Measurements from ENCODE around the gene RIN1. TPM values are rescaled to one million over a fixed set of nuclear protein-coding genes. Genes with fewer than 3 reads are reported as not detected.

Gene RIN1
- total and polyA plus RNA-seq, 8 donors: 1.7 to 10.2 (median 3.5) TPM

DNA sequence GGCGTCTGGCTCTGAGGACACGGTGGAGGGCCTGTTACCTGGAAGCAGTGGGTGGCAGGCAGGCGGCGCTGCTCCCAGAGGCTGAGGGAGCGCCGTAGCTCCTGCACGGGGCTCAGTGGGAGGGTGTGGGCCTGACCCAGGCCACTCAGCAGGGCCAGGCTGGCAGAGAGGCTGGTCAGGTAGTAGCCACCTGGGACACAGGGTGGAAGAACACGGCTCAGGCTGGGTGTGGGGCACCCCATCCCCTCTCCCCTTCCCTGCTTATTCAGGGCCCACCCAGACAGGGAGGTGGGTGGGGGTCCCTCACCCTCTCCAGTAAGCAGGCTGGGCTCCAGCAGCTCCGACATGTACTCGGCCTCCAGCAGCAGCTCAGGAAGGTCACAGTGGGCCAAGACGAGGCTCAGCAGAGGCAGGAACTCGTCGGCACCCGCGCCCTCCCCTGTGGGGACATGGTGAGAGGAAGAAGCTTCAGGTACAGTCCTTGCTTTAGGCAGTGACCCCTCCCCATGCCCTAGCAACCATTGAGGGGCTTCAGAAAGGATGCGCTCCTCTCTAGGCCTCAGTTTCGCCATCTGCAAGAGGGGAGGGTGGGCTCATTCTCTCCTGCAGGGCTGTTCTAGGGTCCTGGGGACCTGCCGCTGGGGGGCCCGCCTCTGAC lies 2.9 kb downstream of the RIN1 start:
- Histone ChIP-seq H3K9me3 (no peaks in the 10 kb centered on the region), H3K27me3 (no peaks in the 10 kb centered on the region), H3K27ac (no peak overlapping the region), H3K4me1 (peaks cover 22 to 42% of the 10 kb centered on the region in 2 donors), H3K36me3 (peaks cover 0 to 41% of the 10 kb centered on the region in 2 donors), H3K4me3 (no peak overlapping the region)
- no peak for TF ChIP-seq CTCF (IDR thresholded peaks at IDR 0.05)
- intact Hi-C loops (cut with DNase I): no loop called here
- DNase-seq (peak in 1 of 4 donors; percentile 54), ATAC-seq (no peak)

DNA sequence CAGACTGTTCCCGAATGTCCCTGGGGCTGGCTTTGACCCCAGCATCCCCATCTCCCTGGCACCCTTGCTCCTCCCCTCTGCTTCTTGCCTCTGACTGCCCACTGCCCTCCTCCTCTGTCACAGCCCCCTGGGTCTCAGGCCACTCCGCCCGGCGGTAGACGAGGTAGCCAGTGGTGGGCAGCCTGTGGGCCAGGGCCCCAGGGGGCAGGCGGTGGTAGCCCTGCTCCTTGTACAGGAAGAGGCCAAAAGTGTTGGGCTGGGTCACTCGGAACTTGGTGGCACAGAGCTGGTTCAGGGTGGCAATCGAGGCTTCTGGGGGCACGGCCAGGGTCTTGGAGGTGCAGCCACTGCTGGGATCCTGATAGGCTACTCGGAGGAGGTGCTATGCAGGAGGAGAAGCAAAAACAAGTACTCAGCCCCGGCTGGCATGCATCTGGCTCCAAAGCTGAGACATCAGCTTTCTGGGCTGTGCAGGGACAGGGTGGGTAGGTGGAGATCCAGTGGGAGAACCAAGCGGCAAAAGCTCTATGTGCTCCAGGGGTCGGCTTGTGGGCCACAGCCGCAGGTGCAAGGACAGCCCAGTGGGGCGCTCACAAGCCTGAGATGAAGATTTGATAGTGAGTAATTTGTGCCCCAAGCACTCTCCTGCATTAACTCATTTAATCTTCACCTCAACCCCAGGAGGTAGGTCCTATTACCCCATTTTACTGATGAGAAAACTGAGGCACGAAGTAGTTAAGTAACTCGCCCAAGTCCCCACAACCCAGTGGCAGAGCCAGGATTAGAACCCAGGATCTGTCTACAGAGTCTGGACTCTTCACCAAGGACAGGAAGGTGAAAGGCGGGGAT lies 3.6 kb downstream of the RIN1 start:
- Histone ChIP-seq H3K27me3 (no peaks in the 10 kb centered on the region), H3K4me3 (no peak overlapping the region), H3K27ac (no peak overlapping the region), H3K36me3 (peaks cover 0 to 34% of the 10 kb centered on the region in 2 donors), H3K9me3 (no peaks in the 10 kb centered on the region), H3K4me1 (peaks cover 29 to 48% of the 10 kb centered on the region in 2 donors)
- DNase-seq (peak in 2 of 4 donors; percentile 26 to 51), ATAC-seq (no peak)
- intact Hi-C loops (cut with DNase I): no loop called here
- no peak for TF ChIP-seq CTCF (IDR thresholded peaks at IDR 0.05)

DNA sequence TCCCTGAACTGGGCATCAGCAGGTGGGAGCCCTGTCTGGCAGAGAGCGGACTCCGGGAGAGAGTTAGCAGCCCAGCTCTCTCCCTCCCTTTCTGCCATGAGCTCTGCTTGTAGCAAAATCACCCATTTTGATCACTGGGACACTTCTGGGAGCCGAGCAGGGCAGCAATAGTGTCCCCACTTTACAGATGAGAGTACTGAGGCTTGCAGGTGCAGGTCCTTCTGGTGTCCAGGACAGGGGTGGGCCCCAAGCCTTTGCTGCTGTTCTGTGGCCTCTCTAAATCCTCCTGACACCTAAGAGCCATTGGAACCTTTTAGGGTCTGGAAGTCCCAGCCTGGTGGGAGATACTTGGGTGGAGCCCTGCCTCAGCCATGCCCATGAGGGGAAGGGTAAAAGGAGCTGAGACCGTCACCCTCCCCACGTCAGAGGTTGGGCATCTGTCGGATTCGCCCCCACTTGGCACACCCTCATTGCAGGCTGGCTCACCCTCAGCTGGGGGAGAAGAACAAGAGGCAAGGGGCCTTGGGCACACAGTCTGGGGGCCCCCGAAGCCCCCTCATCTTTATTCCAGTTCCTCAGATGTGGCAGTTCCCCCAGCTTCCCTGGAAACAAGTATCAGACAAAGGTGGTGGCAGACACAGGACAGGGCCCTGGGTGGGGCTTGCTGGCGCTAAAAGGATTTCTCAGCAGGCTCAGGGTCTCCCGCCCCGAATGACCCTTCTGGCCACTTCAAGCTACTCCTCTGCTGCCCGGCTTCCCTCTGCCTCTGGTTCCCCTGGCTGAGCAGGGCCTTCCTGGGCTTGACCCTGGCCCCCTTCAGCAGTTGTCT lies 4.5 kb downstream of the RIN1 start:
- no peak for ATAC-seq
- Histone ChIP-seq H3K4me1 (peaks cover 28 to 46% of the 10 kb centered on the region in 2 donors), H3K4me3 (no peak overlapping the region), H3K9me3 (no peaks in the 10 kb centered on the region), H3K27me3 (no peaks in the 10 kb centered on the region), H3K27ac (no peak overlapping the region), H3K36me3 (peaks cover 0 to 26% of the 10 kb centered on the region in 2 donors)
- intact Hi-C loops (cut with DNase I): no loop called here
- no peak for TF ChIP-seq CTCF (IDR thresholded peaks at IDR 0.05)
- no peak for DNase-seq

- no peaks in the 10 kb centered on the region for H3K27me3 ChIP-seq
- H3K27ac ChIP-seq: no peak overlapping the region
- no peak for TF ChIP-seq CTCF (IDR thresholded peaks at IDR 0.05)
- no peak for ATAC-seq
- H3K9me3 ChIP-seq: no peaks in the 10 kb centered on the region
- peaks cover 0 to 26% of the 10 kb centered on the region in 2 donors for H3K36me3 ChIP-seq
- intact Hi-C loops (cut with DNase I): no loop called here
- DNase-seq: peak in 1 of 4 donors; percentile 61
- no peak overlapping the region for H3K4me3 ChIP-seq
- H3K4me1 ChIP-seq: peaks cover 28 to 41% of the 10 kb centered on the region in 2 donors
Measured at GRCh38 chr11:66330931-66331330, 5.3 kb downstream of the RIN1 start.

Measured in left lung (tissue), 10 donors.